Upper lobe of right lung (tissue), 1 donor: Measurements from ENCODE around the gene PTPRG. TPM values are rescaled to one million over a fixed set of nuclear protein-coding genes. Genes with fewer than 3 reads are reported as not detected.

Source experiments
- ATAC-seq: fragments of 200-7000 bp; cut with Tn5 transposase; one replicate; pipeline ENCODE4 v1.9.1; 2020; ENCODE audit warnings: mild to moderate bottlenecking, moderate library complexity
- DNase-seq: peaks from one replicate; pipeline ENCODE4 v3.0.0-alpha.2; 2020
- H3K27ac ChIP-seq: fragments of 200-600 bp; one replicate; pipeline ENCODE4 v1.8.0; 2022
- H3K27me3 ChIP-seq: fragments of 200-600 bp; one replicate; pipeline ENCODE4 v1.8.0; 2022; ENCODE audit warnings: mild to moderate bottlenecking
- H3K36me3 ChIP-seq: fragments of 200-600 bp; one replicate; pipeline ENCODE4 v1.8.0; 2022
- H3K4me1 ChIP-seq: fragments of 200-600 bp; one replicate; pipeline ENCODE4 v1.8.0; 2022
- H3K4me3 ChIP-seq: fragments of 200-600 bp; one replicate; pipeline ENCODE4 v1.8.0; 2022; ENCODE audit warnings: mild to moderate bottlenecking
- H3K9me3 ChIP-seq: fragments of 200-600 bp; one replicate; pipeline ENCODE4 v1.8.0; 2022
- CTCF ChIP-seq: fragments of 200-600 bp; IDR thresholded peaks from one replicate; pipeline ENCODE4 v1.8.0; 2022; ENCODE audit warnings: antibody characterized with exemption
- intact Hi-C: fragments of 100-400 bp; cut with DNase I; formaldehyde crosslinking; loops from one replicate; pipeline ENCODE4 v1.11.0; 2022
- total RNA-seq: library from RNA; stranded (reverse); fragmentation: NEBNext Ultra II Directional; extraction: Animal tissue kit (Norgen Biotek cat#: 25700); gene quantifications from one replicate; pipeline ENCODE4 v1.2.1, GENCODE V29; 2021
- donor health status: DM: no; HTN: yes; CAD: no; lungs with severe emphysema.

Gene PTPRG
- total RNA-seq, 1 donor from 2014 or later = 86.7 TPM

- DNase-seq = no peak
Measured at GRCh38 chr3:61569856-61570580, 8.6 kb downstream of the PTPRG start.

DNA sequence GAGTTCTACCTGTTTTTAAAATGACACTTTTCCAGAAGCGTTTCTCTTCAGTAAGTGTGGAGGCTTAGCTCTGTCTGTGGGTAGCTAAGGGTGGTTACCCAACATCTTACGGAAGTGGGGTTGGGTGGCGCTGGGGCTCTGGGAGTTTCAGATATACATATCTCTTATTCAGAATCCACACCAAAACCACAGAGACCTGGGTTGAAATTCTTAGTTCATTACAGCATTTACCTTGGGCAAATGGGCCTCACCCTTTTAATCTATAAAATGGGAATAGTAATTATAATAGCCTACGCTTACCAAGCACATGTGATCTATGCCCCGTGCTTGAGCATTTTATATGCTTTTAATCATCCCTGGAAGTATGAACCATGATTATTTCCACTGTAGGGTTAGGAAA lies 9.4 kb downstream of the PTPRG start:
- TF ChIP-seq CTCF = no peak
- H3K4me1 ChIP-seq = peaks cover 13% of the 10 kb centered on the region
- DNase-seq (no peak), ATAC-seq (no peak)
- H3K27me3 ChIP-seq = no peaks in the 10 kb centered on the region
- intact Hi-C loops = no loop called here
- no peaks in the 10 kb centered on the region for H3K9me3 ChIP-seq
- no peak overlapping the region for H3K27ac ChIP-seq
- no peak overlapping the region for H3K4me3 ChIP-seq
- no peaks in the 10 kb centered on the region for H3K36me3 ChIP-seq

More at GRCh38 chr3:61569856-61570580, 8.6 kb downstream of the PTPRG start:
- Histone ChIP-seq H3K36me3 (no peaks in the 10 kb centered on the region), H3K4me1 (peaks cover 21% of the 10 kb centered on the region), H3K4me3 (no peak overlapping the region), H3K9me3 (no peaks in the 10 kb centered on the region), H3K27ac (no peak overlapping the region), H3K27me3 (no peaks in the 10 kb centered on the region)
- no peak for ATAC-seq
- intact Hi-C loops = loop anchor here (10.0 kb wide), 1 partner anchor 275 kb away; no protein-coding TSS in a partner anchor
- TF ChIP-seq CTCF = no peak

DNA sequence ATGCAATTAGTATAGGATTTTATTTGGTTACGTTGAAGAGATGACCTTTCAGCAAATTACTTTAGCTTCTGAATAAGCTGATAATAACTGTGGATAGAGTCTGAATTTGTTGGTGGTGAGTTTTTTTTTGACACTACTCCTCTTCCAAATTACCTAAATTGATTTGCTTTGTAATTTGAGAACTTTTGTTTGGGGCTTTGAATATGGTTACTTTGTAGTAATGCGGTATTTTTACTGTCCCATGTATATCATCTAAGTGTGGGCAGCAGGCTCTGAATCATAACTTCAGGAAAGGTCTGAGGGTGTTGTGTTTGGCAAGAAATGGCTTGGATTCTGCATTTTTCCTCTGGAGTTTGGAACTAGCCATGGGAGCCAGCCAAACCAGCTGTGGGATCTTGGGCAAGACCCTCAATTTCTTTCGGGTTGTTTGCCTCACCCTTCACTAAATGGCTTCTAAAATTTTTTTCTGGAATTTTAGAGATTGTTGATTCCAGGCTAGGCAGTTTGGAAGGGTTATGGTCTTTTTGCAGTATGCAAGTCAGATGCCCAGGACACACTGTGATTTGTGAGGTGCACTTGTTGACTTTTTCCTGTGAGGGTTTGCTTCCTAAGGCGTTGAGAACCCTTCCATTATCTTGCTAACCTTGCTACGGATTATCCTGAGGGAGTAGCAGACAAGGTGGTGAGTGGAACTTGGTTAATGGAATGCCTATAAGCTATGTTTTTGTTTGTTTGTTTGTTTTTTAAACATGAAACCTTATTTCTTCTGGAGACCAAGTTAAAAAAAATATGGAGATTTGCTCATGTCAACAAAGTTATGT lies 10.4 kb downstream of the PTPRG start:
- no peak overlapping the region for H3K4me3 ChIP-seq
- intact Hi-C loops = no loop called here
- no peaks in the 10 kb centered on the region for H3K9me3 ChIP-seq
- H3K36me3 ChIP-seq = no peaks in the 10 kb centered on the region
- TF ChIP-seq CTCF = no peak
- no peaks in the 10 kb centered on the region for H3K27me3 ChIP-seq
- H3K27ac ChIP-seq = no peak overlapping the region
- ATAC-seq (no peak), DNase-seq (no peak)
- peaks cover 8% of the 10 kb centered on the region for H3K4me1 ChIP-seq

GRCh38 chr3:61572879-61573278 lies 11.5 kb downstream of the PTPRG start:
- Histone ChIP-seq H3K27me3 (no peaks in the 10 kb centered on the region), H3K36me3 (no peaks in the 10 kb centered on the region), H3K27ac (no peak overlapping the region), H3K4me3 (no peak overlapping the region), H3K9me3 (no peaks in the 10 kb centered on the region), H3K4me1 (peaks cover 7% of the 10 kb centered on the region)
- ATAC-seq (no peak), DNase-seq (no peak)
- intact Hi-C loops = no loop called here
- no peak for TF ChIP-seq CTCF

- no peaks in the 10 kb centered on the region for H3K36me3 ChIP-seq
- peaks cover 7% of the 10 kb centered on the region for H3K4me1 ChIP-seq
- ATAC-seq = no peak
- no peaks in the 10 kb centered on the region for H3K27me3 ChIP-seq
- no peaks in the 10 kb centered on the region for H3K9me3 ChIP-seq
- intact Hi-C loops = no loop called here
- no peak for TF ChIP-seq CTCF
- H3K4me3 ChIP-seq = no peak overlapping the region
- no peak for DNase-seq
- H3K27ac ChIP-seq = no peak overlapping the region
Measured at GRCh38 chr3:61573441-61573840, 12.1 kb downstream of the PTPRG start.
